Loucy (cell line): ENCODE data around the gene EPHB3.

Source experiments
- H2AFZ ChIP-seq: fragments of 200-600 bp; sonication (generic); 2 replicates; pipeline ENCODE4 v1.6.0; 2016; ENCODE audit warnings: antibody characterized with exemption, mild to moderate bottlenecking, low read length, moderate library complexity
- H3F3A ChIP-seq: fragments of 200-600 bp; 2 replicates; pipeline ENCODE4 v1.6.0; 2016; ENCODE audit warnings: antibody characterized with exemption, low read depth, mild to moderate bottlenecking
- H3K27me3 ChIP-seq: fragments of 200-600 bp; sonication (generic); 2 replicates; pipeline ENCODE4 v1.6.1; 2014; ENCODE audit warnings: low read length, mild to moderate bottlenecking; ENCODE audit not compliant: insufficient read depth, poor library complexity, severe bottlenecking
- H3K36me3 ChIP-seq: fragments of 200-600 bp; sonication (generic); 2 replicates; pipeline ENCODE4 v1.6.1; 2016; ENCODE audit warnings: low read length; ENCODE audit not compliant: insufficient read depth
- H3K4me1 ChIP-seq: fragments of 200-600 bp; sonication (generic); 2 replicates; pipeline ENCODE4 v1.5.1; 2014; ENCODE audit warnings: low read length, mild to moderate bottlenecking; ENCODE audit not compliant: insufficient read depth, poor library complexity, severe bottlenecking
- H3K4me2 ChIP-seq: fragments of 200-600 bp; sonication (generic); 2 replicates; pipeline ENCODE4 v1.6.0; 2014; ENCODE audit warnings: antibody characterized with exemption, low read length, low read depth, mild to moderate bottlenecking; ENCODE audit not compliant: poor library complexity, severe bottlenecking
- H3K4me3 ChIP-seq: fragments of 200-600 bp; sonication (generic); 2 replicates; pipeline ENCODE4 v1.5.1; 2014; ENCODE audit warnings: low read length, mild to moderate bottlenecking, mixed read lengths; ENCODE audit not compliant: poor library complexity, severe bottlenecking
- H3K79me2 ChIP-seq: fragments of 200-600 bp; sonication (generic); 2 replicates; pipeline ENCODE4 v1.6.1; 2014; ENCODE audit warnings: low read length; ENCODE audit not compliant: insufficient read depth
- H3K9ac ChIP-seq: fragments of 200-600 bp; sonication (generic); 2 replicates; pipeline ENCODE4 v1.6.0; 2014; ENCODE audit warnings: mild to moderate bottlenecking, low read depth, low read length, moderate library complexity; ENCODE audit not compliant: poor library complexity, severe bottlenecking
- H3K9me2 ChIP-seq: fragments of 200-600 bp; sonication (generic); replicated peaks from 2 replicates; pipeline ENCODE4 v1.6.1; 2016; ENCODE audit warnings: low read depth, low read length, mixed read lengths
- H3K9me3 ChIP-seq: fragments of 200-600 bp; sonication (generic); 2 replicates; pipeline ENCODE4 v1.6.1; 2014; ENCODE audit warnings: mild to moderate bottlenecking, antibody characterized with exemption, low read length, low read depth; ENCODE audit not compliant: insufficient read depth
- H4K20me1 ChIP-seq: fragments of 200-600 bp; sonication (generic); 2 replicates; pipeline ENCODE4 v1.6.0; 2014; ENCODE audit warnings: antibody characterized with exemption, low read length, mild to moderate bottlenecking; ENCODE audit not compliant: insufficient read depth, poor library complexity, severe bottlenecking
- CTCF ChIP-seq: fragments of 200-600 bp; sonication (generic); conservative IDR thresholded peaks from 2 replicates; pipeline ENCODE4 v1.5.1; 2014; ENCODE audit warnings: mild to moderate bottlenecking, antibody characterized with exemption, low read length
- EZH2phosphoT487 ChIP-seq: fragments of 200-600 bp; IDR thresholded peaks from 2 replicates; pipeline ENCODE4 v1.6.1; 2018; ENCODE audit warnings: antibody characterized with exemption, mild to moderate bottlenecking, moderate library complexity, borderline replicate concordance

The EPHB3 gene

GRCh38 chr3:184532940-184533732, 28.4 kb upstream of the EPHB3 start:
- H3K27me3 ChIP-seq: peaks cover 10% of the 10 kb centered on the region
- no peaks in the 10 kb centered on the region for H3K9me2 ChIP-seq
- H3K4me3 ChIP-seq: no peak overlapping the region
- H3K79me2 ChIP-seq: no peaks in the 10 kb centered on the region
- no peak overlapping the region for H3K9ac ChIP-seq
- H2AFZ ChIP-seq: no peak overlapping the region
- peaks cover 3% of the 10 kb centered on the region for H3K4me1 ChIP-seq
- TF ChIP-seq EZH2phosphoT487 (no peak), CTCF (no peak)
- H4K20me1 ChIP-seq: no peaks in the 10 kb centered on the region
- H3K9me3 ChIP-seq: no peaks in the 10 kb centered on the region
- no peaks in the 10 kb centered on the region for H3F3A ChIP-seq
- H3K36me3 ChIP-seq: no peaks in the 10 kb centered on the region
- H3K4me2 ChIP-seq: no peak overlapping the region

- Histone ChIP-seq H3K9ac (no peak overlapping the region), H3K9me2 (no peaks in the 10 kb centered on the region), H2AFZ (no peak overlapping the region)
These were observed 23.5 kb upstream of the EPHB3 start for GRCh38 chr3:184537885-184538665.

More at GRCh38 chr3:184537885-184538665, 23.5 kb upstream of the EPHB3 start:
- H3K4me3 ChIP-seq: no peak overlapping the region
- TF ChIP-seq EZH2phosphoT487 (no peak), CTCF (no peak)
- no peaks in the 10 kb centered on the region for H3K36me3 ChIP-seq
- peaks cover 3% of the 10 kb centered on the region for H3K4me1 ChIP-seq
- H3K9me3 ChIP-seq: no peaks in the 10 kb centered on the region
- H3K4me2 ChIP-seq: no peak overlapping the region
- no peaks in the 10 kb centered on the region for H3K27me3 ChIP-seq
- H3F3A ChIP-seq: no peaks in the 10 kb centered on the region
- no peaks in the 10 kb centered on the region for H3K79me2 ChIP-seq
- no peaks in the 10 kb centered on the region for H4K20me1 ChIP-seq
